Thyroid gland (tissue), 4 donors: ENCODE data around the gene KIF23.

ENCODE experiments used
- CTCF ChIP-seq, 6 experiments: fragments of 200-600 bp in 3 of 6; fragments of 450-650 bp in 3 of 6; sonication (generic) in 3 of 6; IDR thresholded peaks; one replicate each; pipeline ENCODE4 v1.5.1; 2016 to 2019; ENCODE audit warnings: antibody characterized with exemption in 6 of 6, mild to moderate bottlenecking in 2 of 6, inconsistent platforms in 1 of 6, moderate library complexity in 1 of 6
- POLR2A ChIP-seq, 2 donors: fragments of 450-650 bp; IDR thresholded peaks; one replicate each; pipeline ENCODE4 v1.6.1; 2017; ENCODE audit warnings: antibody characterized with exemption in 2 of 2, mild to moderate bottlenecking in 2 of 2, moderate library complexity in 1 of 2

DNA sequence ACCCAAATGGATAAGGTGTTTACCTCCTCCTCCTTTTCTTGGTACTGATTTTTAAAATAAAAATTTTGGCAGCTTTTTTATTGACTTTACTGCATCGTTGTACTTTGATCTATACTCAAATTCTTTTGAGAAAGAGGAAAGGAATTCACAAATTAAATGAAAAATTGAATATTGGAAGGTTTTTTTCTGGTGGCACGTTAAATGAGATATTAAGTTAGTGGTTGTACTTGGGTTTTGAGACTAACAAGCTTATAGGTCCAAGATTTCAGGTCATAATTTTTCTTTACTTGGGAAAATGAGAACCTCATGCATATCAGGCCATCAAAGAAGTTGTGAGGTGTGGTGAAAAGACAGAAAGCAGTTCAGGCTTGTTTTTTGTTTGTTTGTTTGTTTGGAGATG is 52.6 kb downstream of the KIF23 start:
- TF ChIP-seq CTCF (IDR thresholded peaks at IDR 0.05) (no peak), POLR2A (IDR thresholded peaks at IDR 0.05) (no peak)
